HFF-Myc (cell line): Measurements from ENCODE around the gene RXRA.
A peak's percentile ranks its signal among the peaks of the same experiment; 100 is the strongest.

Source experiments
- DNase-seq: peaks from one replicate; pipeline ENCODE4 v3.0.0-alpha.2; 2011; ENCODE audit warnings: low read depth; ENCODE audit errors: extremely low read depth
- H3K4me3 ChIP-seq: replicated peaks from 2 replicates; pipeline ENCODE4 v1.5.1; 2011; ENCODE audit warnings: low read depth, mild to moderate bottlenecking, control low read depth, low read length
- CTCF ChIP-seq: IDR thresholded peaks from 2 replicates; pipeline ENCODE4 v1.5.1; 2012; ENCODE audit warnings: mild to moderate bottlenecking, low read depth, low read length, control low read depth; ENCODE audit errors: missing control alignments

RXRA gene

GRCh38 chr9:134294153-134295071 is 31.8 kb upstream of the RXRA start:
- no peak for DNase-seq
- peak overlapping the region; percentile 29 for H3K4me3 ChIP-seq
- TF ChIP-seq CTCF, result no peak

GRCh38 chr9:134295101-134295745 is 31.0 kb upstream of the RXRA start:
- DNase-seq, result no peak
- no peak for TF ChIP-seq CTCF
- no peak overlapping the region for H3K4me3 ChIP-seq

GRCh38 chr9:134295746-134296250 is 30.5 kb upstream of the RXRA start:
- TF ChIP-seq CTCF, result no peak
- DNase-seq, result no peak
- no peak overlapping the region for H3K4me3 ChIP-seq

GRCh38 chr9:134296301-134297082 is 29.8 kb upstream of the RXRA start:
- DNase-seq, result no peak
- H3K4me3 ChIP-seq, result no peak overlapping the region
- no peak for TF ChIP-seq CTCF

- DNase-seq, result no peak
- H3K4me3 ChIP-seq, result no peak overlapping the region
- no peak for TF ChIP-seq CTCF
Measured at GRCh38 chr9:134297083-134297410, 29.2 kb upstream of the RXRA start.

- no peak for DNase-seq
- H3K4me3 ChIP-seq, result no peak overlapping the region
- TF ChIP-seq CTCF, result no peak
Measured at GRCh38 chr9:134297576-134297975, 28.7 kb upstream of the RXRA start.
